PFSK-1 (cell line): ENCODE data around the gene STAG1.

Experiments used
- FOXP2 ChIP-seq: optimal IDR thresholded peaks from 2 replicates; pipeline ENCODE3; 2011; ENCODE audit warnings: borderline replicate concordance, control low read depth, inconsistent platforms; ENCODE audit not compliant: insufficient read depth; ENCODE audit errors: extremely low read length, extremely low read depth
- POLR2AphosphoS5 ChIP-seq: IDR thresholded peaks from 2 replicates; pipeline ENCODE4 v1.6.1; 2012; ENCODE audit warnings: low read depth, mild to moderate bottlenecking, control low read depth, low read length, moderate library complexity
- SIN3A ChIP-seq: IDR thresholded peaks from 2 replicates; pipeline ENCODE4 v1.6.1; 2012; ENCODE audit warnings: mild to moderate bottlenecking, low read length, moderate library complexity, borderline replicate concordance; ENCODE audit not compliant: insufficient read depth
- TAF1 ChIP-seq: IDR thresholded peaks from 2 replicates; pipeline ENCODE4 v1.6.1; 2012; ENCODE audit warnings: low read length, control low read depth, borderline replicate concordance; ENCODE audit not compliant: insufficient read depth
- TF ChIP-seq, protein P1 (sequence below), 2 experiments: IDR thresholded peaks; 2 replicates each; pipeline versions ENCODE4 v1.6.1 to v1.8.0; 2011 to 2012; ENCODE audit warnings: low read depth in 2 of 2, low read length in 2 of 2, control low read depth in 1 of 2, inconsistent platforms in 1 of 2, mild to moderate bottlenecking in 1 of 2, moderate library complexity in 1 of 2; ENCODE audit not compliant: insufficient read depth in 1 of 2

STAG1 gene

DNA sequence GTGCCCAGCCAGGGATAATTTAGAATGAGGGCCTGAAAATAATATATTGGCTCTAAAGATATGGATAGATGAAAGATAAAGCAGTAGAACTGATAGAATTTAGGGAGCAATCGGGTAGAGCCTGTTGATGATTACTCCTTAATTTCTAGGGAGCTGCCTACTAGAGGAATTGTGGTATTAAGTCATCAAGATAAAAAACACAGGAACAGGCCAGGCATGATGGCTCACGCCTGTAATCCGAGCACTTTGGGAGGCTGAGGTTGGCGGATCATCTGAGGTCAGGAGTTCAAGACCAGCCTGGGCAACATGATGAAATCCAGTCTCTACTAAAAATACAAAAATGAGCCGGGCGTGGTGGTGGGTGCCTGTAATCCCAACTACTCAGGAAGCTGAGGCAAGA, 371.6 kb downstream of the STAG1 start:
- TF ChIP-seq POLR2AphosphoS5 (no peak), SIN3A (no peak), TAF1 (no peak), FOXP2 (no peak)
- TF ChIP-seq, protein P1, sequence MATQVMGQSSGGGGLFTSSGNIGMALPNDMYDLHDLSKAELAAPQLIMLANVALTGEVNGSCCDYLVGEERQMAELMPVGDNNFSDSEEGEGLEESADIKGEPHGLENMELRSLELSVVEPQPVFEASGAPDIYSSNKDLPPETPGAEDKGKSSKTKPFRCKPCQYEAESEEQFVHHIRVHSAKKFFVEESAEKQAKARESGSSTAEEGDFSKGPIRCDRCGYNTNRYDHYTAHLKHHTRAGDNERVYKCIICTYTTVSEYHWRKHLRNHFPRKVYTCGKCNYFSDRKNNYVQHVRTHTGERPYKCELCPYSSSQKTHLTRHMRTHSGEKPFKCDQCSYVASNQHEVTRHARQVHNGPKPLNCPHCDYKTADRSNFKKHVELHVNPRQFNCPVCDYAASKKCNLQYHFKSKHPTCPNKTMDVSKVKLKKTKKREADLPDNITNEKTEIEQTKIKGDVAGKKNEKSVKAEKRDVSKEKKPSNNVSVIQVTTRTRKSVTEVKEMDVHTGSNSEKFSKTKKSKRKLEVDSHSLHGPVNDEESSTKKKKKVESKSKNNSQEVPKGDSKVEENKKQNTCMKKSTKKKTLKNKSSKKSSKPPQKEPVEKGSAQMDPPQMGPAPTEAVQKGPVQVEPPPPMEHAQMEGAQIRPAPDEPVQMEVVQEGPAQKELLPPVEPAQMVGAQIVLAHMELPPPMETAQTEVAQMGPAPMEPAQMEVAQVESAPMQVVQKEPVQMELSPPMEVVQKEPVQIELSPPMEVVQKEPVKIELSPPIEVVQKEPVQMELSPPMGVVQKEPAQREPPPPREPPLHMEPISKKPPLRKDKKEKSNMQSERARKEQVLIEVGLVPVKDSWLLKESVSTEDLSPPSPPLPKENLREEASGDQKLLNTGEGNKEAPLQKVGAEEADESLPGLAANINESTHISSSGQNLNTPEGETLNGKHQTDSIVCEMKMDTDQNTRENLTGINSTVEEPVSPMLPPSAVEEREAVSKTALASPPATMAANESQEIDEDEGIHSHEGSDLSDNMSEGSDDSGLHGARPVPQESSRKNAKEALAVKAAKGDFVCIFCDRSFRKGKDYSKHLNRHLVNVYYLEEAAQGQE (IDR thresholded peaks at IDR 0.05; ENCODE audit: insufficient read depth in 1 of 2, low read depth in 2 of 2, low read length in 2 of 2) = no peak

GRCh38 chr3:136378011-136378410, 374.2 kb downstream of the STAG1 start:
- TF ChIP-seq TAF1 (no peak), FOXP2 (no peak), POLR2AphosphoS5 (no peak), SIN3A (no peak)
- TF ChIP-seq, protein P1 (IDR thresholded peaks at IDR 0.05; ENCODE audit: insufficient read depth in 1 of 2, low read depth in 2 of 2, low read length in 2 of 2) = no peak

DNA sequence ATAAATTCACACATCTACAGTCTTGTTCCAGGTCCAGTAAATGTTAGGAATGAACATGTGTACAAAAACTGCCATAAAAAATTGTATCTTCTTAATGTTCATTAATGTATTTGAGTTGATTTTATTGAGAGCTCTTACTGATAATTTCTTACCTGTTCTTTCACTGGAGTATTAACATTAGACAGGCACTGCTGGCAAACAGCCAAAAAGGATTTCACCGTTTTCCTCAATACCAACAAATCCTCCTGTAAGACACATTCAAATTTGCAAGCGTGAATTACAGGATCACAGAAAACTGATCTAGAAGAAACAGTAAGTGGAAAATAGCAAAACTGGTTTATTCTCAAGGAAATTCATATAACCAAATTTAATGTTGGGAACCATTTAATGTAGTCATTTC, 374.7 kb downstream of the STAG1 start:
- TF ChIP-seq TAF1 (no peak), POLR2AphosphoS5 (no peak), FOXP2 (no peak), SIN3A (no peak)
- TF ChIP-seq, protein P1 (IDR thresholded peaks at IDR 0.05; ENCODE audit: insufficient read depth in 1 of 2, low read depth in 2 of 2, low read length in 2 of 2) = no peak

DNA sequence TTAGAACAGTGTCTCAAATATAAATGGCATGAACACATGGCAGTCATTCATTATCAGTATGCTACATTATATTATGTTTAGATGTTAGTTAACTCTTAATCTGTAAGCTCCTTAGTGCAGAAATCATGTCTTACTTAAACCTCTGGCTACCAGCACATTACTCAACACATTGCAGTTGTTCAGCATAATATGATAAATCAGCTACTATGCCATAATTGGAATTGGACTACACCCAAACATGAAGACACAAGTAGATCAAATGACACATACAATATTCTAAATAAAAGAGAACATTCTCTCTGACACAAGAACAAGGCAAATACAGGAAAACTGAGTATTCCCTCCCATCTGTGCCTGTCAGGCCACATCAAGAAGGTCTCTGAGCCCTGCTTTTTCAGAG, 385.9 kb downstream of the STAG1 start:
- no peak for TF ChIP-seq POLR2AphosphoS5
- TF ChIP-seq, protein P1 (IDR thresholded peaks at IDR 0.05; ENCODE audit: insufficient read depth in 1 of 2, low read depth in 2 of 2, low read length in 2 of 2) = no peak
- no peak for TF ChIP-seq FOXP2
- no peak for TF ChIP-seq SIN3A
- no peak for TF ChIP-seq TAF1

DNA sequence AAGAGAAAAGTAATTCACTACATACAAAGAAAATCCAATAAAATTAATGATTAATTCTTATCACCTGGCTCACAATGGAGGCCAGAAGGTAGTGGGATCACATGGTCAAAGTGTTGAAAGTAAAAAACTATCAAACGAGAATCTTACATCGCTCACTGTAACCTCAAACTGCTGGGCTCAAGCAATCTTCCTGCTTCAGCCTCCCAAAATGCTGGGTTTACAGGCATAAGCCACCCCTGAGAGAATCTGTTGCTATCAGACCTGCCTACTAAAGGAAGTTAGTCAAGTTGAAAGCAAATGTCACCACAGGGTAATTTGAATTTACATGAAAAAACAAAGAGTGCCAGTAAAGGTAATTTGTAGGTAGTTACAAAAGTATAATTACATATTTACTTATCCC, 398.7 kb downstream of the STAG1 start:
- no peak for TF ChIP-seq TAF1
- no peak for TF ChIP-seq FOXP2
- no peak for TF ChIP-seq SIN3A
